Stimulated activated CD4-positive, alpha-beta T cell treated with anti-CD3 and anti-CD28 coated beads, Interleukin-15, amount 100 ng/mL, for 1 hour (primary cell): ENCODE measurements around the gene CHN1.

Experiments
- DNase-seq, 2 donors: peaks; one replicate each; pipeline ENCODE4 v3.0.0-alpha.2; 2020; ENCODE audit warnings: low read depth in 1 of 2, low spot score in 1 of 2

CHN1 gene

DNA sequence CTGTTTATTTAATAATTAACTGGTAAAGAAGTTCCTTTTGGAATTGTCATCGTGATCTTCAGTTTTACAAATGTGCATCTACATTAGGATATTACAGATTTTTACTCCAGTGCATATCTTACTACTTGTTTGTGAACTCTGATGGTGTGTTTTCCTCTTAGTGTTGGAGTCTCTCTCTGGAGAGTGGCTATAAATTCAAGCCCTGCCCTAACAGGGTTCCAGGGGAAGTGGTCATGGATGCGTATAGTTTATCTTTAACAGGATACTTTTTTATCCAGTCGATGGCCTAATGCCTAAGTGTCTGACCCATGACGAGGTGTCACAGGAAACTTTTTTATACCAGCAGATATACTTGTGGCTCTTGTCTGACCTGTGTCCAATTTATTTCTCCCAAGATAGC, 75.4 kb downstream of the CHN1 start:
- DNase-seq = no peak

DNA sequence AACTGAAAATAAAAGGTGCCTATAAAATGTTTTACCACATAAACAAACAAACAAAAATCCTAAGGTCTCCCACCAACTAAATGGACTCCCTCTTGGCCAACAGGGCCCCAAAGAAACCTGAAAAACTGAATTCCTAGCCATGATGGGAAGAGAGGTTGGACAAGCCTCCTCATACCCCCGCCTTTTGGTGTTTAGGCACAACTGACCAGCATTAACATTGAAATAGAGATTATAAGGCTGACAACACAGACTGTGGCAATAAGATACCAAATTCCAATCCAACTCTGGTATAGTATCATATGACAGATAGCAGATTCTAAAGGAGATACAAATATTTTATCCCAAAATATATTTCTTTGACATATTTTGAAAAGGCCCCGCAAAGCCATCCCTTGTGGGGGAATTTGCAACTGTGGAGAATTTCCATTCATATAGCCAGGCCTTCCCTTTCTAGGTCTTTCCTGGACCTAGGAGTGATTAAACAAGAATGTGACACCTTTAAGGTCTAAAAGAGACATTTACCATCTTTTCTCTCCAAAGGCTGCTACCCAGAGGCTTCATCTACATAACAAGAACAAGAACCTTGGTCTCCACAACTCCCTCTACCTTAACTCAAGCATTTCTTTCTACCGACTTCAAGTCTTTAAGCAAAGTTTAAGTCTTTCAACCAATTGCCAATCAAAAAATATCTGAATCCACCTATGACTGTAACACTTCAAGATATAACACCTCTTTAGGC, 80.0 kb downstream of the CHN1 start:
- no peak for DNase-seq

DNA sequence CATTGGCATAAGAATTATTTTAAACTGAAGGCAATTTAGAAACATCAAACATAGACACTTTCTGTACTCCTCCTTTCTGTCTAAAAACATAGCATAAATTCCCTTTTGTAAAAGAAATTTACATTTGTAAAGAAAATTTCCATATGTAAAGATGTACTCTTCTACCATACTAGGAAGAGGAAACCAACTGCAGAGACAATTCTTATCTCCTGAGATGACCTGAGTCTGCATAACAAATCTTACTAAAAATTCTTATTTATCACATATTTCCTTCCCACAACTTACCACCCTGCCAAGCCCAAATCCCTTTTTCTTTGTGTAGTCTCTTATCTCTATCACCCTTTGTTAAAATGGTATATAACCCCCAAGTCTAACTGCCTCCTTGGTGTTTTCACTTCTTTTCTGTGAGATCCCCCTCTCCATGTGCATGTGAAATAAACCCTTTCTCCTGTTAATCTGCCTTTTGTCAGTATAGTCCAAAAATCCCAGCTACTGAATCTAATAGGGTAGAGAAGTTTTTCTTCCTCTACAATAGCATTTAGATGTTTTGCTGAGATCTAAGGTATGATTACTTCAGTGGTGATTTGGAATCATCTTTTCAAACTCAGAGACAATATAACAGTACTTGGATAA, 81.0 kb downstream of the CHN1 start:
- no peak for DNase-seq

DNA sequence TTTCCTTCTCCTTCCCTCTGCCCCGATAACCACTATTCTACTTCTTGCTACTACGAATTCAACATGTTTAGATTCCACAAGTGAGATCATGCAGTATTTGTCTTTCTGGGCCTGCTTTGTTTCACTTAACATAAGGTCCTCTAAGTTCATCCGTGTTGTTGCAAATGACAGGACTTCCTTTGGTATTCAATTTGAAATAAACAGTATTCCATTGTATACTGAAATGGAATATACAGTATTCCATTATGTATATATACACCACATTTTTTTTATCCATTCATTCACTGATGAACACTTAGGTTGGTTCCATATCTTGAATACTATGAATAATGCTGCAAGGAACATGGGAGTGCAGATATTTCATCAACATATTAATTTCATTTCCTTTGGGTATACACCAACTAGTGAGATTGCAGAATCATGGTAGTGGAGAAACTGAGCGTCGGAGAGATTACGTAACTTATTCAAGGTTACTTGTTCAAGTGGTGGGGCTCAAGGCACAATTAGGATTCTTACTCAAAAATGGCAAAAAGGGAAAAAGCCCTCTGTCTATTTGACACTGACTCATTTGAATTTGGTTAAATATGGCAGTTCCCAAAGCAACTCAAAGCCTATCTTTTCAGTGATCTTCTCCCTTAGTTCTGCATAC, 85.1 kb downstream of the CHN1 start:
- DNase-seq = no peak

DNA sequence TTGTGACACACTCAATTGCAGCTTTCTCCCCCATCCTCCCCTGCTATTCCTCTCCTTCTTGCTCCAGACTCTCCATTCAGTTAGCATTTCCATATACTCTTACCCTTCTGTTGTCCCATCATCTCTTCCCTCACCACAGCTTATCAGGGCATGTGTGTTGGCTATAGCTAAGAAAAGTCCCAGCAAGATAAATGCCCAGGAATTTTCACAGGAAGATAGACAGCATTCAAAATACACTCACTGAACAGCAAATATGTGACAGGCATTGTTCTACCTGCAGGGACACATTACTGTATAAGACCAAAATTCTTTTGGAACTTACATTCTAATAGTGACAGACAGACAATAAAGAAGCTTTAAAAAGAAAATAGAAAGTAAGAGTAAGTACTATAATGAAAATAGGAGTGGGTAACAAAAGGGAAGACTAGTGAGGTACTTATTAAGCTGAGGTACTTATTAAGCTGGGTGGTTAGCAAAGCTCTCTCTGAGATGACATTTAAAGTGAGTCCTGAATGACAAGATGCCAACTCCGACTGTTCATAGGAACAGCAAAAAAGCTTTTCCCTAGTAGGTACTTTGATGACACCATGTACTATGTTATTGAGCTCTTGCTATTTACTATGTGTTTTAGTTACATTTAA, 86.2 kb downstream of the CHN1 start:
- no peak for DNase-seq

DNA sequence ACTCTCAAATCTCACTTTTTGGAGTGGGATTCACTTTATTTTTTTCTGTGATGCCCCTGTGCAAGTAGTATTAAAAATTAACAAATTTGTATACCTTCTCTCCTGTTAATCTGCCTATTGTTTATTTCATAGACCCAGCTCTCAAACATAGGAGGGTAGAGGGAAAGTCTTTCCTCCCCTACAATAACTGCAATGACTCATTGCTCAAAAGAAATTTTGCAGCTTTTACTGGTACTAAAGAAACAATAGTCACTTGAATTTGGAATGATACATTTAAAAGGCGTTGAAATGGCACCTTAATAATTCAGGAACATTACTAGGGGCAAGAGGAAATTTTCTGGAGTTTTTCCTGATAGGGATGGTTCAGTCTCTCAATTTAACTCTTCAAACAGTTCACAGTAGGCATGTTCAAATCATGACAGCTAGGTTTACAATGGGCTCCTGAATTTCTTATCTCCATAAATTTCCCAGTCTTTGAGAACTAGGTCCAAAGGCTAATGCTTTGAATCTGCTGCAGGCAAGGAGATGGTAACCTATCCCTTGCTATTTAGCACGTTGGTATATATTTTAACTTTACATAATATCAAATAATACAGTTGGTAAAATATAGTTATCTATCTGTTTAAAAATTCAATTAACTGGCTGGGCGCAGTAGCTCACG, 88.8 kb downstream of the CHN1 start:
- DNase-seq = no peak

DNA sequence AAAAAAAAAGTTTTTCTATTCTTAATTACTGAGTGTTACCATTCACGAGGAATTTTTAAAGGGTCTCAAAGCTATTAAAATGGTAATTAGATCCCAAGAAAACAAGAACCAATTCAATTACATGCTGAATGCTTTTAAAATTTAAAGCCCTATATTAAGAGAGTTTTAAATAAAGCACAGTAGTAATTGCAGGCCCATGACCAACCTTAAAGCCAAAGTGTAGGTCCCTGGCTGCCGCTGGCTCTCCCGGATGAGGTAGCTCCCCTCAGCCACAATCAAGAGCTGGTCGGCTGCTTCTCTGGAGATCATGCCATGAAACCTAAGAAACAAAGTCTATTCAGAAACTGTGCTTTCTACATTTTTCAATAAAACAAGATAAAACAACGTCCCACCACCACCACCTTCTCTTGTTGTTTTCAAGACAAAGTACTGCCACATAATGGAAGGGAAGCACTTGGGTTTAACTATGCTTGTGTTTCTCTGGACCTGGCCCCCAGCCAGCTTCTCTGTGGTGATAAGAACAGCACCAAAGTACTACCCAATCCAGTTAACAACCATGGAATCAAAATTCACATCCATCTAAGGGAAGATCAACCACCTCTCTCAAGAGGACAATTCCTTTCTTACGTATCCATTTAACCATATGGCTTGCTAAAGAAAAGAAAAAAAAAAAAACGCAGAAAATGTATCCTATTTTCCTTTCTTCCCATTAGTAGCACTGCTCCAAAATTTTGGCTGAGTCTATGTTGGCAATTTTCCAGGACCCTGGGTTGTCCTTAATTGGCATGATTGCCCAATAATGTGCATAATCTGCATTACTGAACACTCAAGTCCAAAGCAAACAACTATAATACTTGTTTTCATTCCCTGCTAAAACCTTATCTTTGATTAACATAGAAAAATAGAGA, 90.1 kb downstream of the CHN1 start:
- no peak for DNase-seq

DNA sequence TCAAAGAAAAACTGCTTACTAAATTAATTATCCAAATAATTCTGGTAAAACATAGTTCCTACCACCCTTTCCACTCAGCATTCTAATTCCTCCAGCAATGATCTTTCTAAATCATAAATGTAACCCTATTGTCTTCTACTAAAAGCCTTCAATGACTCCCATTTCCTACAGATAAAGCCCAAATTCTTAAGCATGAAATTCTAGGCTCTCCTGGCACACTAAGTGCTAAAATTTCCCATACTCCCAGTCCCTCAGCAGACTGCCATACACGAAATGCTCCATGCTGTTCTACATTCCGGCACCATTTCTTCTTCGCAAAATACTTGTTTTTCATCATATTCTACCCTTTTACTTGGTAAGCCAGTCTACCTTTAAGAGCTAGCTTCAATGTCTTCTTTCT, 96.9 kb downstream of the CHN1 start:
- DNase-seq = no peak

DNA sequence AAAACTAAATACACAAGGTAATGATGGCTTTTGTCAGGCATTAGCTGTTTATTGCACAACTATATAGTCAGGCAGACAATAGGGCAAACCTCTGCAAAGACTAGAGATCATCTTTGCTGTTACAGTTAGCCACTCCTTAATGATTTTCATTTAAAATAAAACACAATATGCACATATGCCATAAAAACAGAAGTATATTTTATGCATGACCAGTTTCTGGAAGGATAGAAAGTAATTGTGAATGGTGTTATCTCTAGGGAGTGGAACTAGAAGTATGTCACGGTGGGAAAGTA, 102.0 kb downstream of the CHN1 start:
- no peak for DNase-seq

DNA sequence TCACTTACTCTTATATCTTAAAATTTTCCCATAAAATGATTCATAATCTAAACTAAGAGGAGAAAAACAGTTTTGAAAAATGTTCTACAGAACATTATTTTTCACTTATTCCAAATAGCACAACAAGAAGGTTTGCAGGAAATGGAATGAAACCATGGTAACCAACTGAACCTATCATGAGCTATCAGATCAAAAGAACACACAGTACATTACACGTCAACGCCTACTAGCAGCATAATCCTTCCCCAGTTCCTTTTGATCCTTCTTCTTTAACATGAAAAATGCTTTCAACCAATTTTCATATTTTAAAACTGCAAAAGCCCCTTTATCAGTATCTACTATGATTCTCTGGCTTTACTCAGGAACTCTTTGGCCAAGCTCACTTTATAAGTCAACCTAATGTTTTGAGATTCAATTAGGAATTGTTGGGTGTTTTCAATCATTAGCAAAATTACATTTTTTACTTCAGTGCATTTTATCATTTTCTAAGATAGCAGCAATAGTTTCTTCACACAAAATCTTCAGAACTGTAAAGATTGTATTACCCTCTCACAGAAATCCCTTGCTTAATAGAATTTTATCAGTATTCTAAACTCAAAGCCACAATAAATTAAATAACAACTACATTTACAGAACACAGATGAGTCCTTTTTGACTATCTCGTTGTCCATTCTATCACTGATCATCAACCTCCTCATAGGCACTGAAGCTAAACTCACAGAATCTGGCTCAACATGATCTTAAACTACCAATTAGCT, 102.5 kb downstream of the CHN1 start:
- DNase-seq = no peak

DNA sequence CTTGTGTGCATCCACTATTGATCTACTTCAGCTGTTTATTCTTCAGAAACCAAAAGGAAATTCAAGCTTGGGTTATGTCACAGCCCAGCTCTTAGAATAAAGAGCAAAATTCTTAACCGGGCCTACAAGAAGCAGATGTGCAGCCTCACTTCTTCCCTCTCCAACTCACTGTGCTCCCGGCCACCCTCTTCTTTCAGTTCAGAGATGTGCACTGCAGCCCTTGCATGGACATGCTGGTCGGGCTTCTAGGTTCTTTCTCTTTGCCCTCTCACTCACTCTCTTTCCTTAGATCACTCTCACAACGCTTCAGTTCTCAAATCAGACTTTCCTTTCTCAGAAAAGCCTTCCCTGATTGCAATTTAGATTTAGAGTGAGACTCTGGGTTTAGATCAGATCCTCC, 104.1 kb downstream of the CHN1 start:
- no peak for DNase-seq

DNA sequence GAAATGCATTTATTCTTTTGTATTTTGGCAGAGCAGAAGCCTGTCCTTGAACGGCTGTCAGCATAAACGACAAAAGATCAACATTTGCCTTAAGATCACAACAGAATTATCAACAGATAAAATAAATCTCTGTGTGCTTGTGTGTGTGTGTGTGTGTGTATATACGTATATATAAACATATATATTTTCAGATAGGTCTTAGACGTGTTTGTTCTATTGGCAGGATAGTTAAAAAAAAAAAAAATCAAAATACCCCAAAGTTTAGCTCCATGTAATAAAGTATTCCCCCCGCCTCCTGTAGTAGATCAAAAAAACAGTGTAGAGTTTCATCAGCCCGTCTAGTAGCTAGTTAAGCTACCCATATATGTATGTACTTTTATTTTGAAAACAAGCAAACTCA, 107.9 kb downstream of the CHN1 start:
- DNase-seq = no peak

DNA sequence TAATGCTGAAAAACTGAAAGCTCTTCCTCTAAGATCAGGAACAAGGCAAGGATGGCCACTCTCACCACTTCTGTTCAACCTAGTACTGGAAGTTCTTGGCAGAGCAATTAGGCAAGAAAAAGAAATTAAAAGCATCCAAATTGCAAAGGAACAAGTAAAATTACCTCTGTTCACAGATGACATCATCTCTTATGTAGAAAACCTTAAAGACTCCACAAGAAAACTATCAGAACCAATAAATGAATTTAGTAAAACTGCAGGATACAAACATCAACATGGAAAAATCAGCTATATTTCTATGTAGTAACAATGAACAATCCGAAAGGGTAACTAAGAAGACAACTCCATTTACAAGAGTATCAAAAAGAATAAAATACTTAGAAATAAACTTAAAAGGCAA, 112.2 kb downstream of the CHN1 start:
- DNase-seq = no peak

DNA sequence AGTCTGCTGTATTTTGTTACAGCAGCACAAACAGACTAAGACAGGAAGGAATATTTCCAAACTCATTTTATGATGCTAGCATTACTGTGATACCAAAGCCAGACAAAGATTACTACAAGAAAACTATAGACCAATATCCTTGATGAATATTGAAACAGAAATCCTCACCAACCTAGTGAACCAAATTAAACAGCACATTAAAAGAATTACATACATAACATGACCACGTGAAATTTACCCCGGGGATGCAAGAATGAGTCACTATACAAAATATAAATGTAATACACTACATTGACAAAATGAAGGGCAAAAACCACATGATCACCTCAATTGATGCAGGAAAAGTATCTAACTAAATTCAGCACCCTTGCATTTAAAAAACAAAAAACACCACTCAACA, 112.6 kb downstream of the CHN1 start:
- no peak for DNase-seq

DNA sequence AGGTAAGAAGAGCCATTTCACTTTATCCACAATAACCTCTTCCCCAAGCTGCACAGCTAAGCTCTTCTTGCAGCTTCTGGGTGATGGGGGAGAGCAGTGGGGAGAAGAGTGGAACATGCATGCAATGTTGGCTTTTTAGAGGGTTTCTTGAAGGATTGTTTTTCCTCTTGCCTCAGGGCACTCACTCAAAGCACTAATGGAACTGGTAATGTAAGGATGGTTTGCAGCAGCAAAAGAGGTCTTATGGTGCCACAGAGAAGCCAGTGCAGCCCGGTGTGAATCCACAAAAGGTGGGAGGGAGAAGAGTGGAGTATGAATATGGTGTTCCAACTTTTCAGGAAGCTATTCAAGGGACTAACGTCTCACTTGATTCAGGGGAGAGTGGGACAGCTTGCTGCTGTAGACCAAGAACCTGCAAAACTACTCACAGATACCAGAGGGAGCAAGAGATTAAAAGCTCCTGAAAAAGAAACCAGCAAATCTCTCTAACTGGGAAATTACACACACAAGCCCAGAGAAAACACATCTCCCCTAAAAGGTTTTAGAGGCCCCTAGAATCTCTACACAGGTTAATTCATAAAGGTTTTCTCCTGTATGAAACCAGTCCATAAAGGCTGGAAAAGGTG, 116.4 kb downstream of the CHN1 start:
- no peak for DNase-seq

DNA sequence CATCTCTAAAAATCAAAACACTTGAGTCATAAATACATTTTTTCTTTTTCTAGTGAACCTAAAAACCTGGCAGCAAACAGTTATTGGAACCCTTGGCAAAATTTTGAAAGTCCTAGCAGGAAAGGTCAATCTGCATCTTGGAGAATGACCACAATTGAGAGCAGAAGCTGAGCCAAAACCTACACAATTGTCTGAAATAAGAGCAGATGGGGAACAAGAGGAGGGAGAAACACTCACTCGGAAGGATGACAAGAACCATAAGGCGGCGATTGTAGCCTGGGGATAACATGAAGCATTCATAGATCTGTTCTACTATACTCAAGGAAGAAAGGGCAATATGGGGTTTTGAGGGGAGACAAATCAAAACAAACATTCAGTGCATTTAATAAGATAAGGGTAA, 117.0 kb downstream of the CHN1 start:
- no peak for DNase-seq

DNA sequence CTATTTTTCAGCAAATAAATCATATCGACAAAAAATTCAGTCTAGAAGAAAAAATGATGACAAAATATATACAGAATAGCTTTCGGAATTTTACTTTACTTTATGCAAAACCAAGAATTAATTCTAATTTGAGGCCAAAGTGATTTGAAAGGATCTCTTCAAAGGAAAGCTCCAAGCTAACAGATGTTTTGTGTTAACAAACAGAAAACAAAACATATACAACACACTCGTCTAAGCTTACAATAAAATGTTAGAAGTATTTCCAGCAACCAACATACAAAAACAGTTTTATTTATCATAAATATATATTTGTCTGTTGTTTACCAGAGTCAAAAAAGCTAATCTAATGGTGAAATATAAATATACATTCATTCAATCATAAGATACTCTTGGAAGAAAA, 122.8 kb downstream of the CHN1 start:
- DNase-seq = no peak

DNA sequence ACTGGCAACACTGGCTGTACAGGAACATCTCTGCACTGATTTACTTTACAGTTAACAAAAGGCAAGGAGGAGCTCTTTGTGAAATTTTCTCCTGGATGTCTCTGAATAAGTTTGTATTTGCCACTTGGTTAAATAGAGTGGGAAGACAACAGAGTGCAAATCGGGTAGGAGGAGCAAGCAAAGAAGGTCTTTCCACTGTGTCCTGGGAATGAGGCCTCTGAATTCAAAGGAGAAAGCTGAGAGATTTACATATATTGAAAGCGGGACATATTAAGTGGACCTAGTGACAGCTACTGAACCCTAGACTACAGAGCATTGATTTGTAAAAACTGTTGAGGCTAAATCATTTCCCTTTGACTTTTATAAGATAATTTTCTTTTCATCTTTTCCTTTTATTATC, 123.5 kb downstream of the CHN1 start:
- no peak for DNase-seq

DNA sequence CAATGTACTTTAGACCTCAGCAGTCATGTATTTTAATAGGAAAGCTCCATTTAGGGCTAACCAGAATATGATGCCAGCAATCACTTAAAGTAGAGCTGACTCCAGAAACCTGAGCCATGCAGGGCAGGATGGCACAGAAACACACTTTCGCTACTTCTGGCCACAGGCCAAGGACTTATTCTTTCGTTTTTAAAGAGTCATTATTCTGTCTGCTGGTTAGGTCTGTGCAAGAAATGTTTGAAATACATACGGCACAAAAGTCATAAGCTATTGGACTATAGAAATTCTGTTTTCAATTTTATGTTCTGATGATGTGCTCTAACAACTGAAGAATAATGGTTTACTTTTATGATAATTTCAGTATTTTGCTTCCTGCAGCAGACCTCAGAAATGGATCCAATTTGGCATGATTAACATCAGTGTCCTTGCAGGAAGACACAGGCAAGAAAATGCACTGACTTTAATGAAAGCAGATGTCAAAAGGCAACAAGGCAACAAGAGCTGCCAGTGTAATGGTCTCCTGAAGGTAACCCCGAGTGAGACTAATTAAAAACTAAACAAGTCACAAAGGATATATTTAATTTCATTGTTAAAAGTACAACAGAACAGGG, 126.5 kb downstream of the CHN1 start:
- DNase-seq = no peak
